H1 (cell line): ENCODE measurements around the gene BZW1. TPM values are rescaled to one million over a fixed set of nuclear protein-coding genes. Genes with fewer than 3 reads are reported as not detected.
A peak's percentile ranks its signal among the peaks of the same experiment; 100 is the strongest.

Experiments used
- CTCF ChIA-PET: fragments of 300-600 bp; sonication (Branson Sonifier 250); formaldehyde crosslinking; loops from one replicate; lab custom pipeline; 2021; ENCODE audit not compliant: partially characterized antibody; lab: Charles Lee
- POLR2A ChIA-PET: fragments of 300-600 bp; sonication (Branson Sonifier 250); formaldehyde crosslinking; loops from one replicate; lab custom pipeline; 2021; ENCODE audit warnings: inconsistent platforms; ENCODE audit not compliant: partially characterized antibody; lab: Charles Lee
- DNase-seq, 2 experiments: peaks; one replicate each; pipeline versions ENCODE4 v3.0.0 to v3.0.0-alpha.2; 2010 to 2022; ENCODE audit warnings: low spot score in 2 of 2, low read depth in 1 of 2, mixed read lengths in 1 of 2
- FAIRE-seq: peaks from 2 replicates; lab custom pipeline; 2011; peaks lifted over from hg19 to GRCh38; lab: Jason Lieb, UNC
- H2AFZ ChIP-seq: 2 replicates; pipeline ENCODE4 v1.8.1; 2012; ENCODE audit warnings: low read length, inconsistent platforms
- H2AK5ac ChIP-seq: 2 replicates; pipeline ENCODE4 v1.6.1; 2013; ENCODE audit warnings: low read depth, low read length
- H2BK120ac ChIP-seq: replicated peaks from 2 replicates; pipeline ENCODE3; 2013; ENCODE audit warnings: low read depth, low read length, inconsistent platforms
- H2BK12ac ChIP-seq: 2 replicates; pipeline ENCODE4 v1.6.1; 2013; ENCODE audit warnings: low read depth, low read length
- H2BK15ac ChIP-seq: 2 replicates; pipeline ENCODE4 v1.6.1; 2013; ENCODE audit warnings: low read length
- H2BK20ac ChIP-seq: 2 replicates; pipeline ENCODE4 v1.6.1; 2013; ENCODE audit warnings: low read length
- H2BK5ac ChIP-seq: 2 replicates; pipeline ENCODE4 v1.6.1; 2013; ENCODE audit warnings: low read depth, low read length
- H3K14ac ChIP-seq: 2 replicates; pipeline ENCODE4 v1.6.1; 2013; ENCODE audit warnings: inconsistent platforms; ENCODE audit not compliant: insufficient read length
- H3K18ac ChIP-seq: 2 replicates; pipeline ENCODE4 v1.6.1; 2013; ENCODE audit warnings: low read length; ENCODE audit errors: extremely low read depth
- H3K23ac ChIP-seq: 2 replicates; pipeline ENCODE4 v1.6.1; 2013; ENCODE audit warnings: inconsistent platforms; ENCODE audit not compliant: insufficient read length
- H3K23me2 ChIP-seq: 2 replicates; pipeline ENCODE4 v1.6.1; 2013; ENCODE audit warnings: low read depth, low read length
- H3K27ac ChIP-seq: 2 replicates; pipeline ENCODE4 v1.6.1; 2011; ENCODE audit warnings: low read depth, low read length, inconsistent platforms
- H3K27me3 ChIP-seq, 4 experiments: replicated peaks in 1 of 4; 1 replicate in 1 of 4; 2 replicates in 3 of 4; pipeline versions ENCODE4 v1.6.1 to v1.8.1; 2011 to 2013; ENCODE audit warnings: low read length in 3 of 4, mild to moderate bottlenecking in 3 of 4, inconsistent platforms in 2 of 4, mixed read lengths in 2 of 4, moderate library complexity in 1 of 4; ENCODE audit not compliant: control insufficient read depth in 3 of 4, insufficient read depth in 3 of 4; ENCODE audit errors: extremely low read depth in 1 of 4
- H3K36me3 ChIP-seq, 4 experiments: 2 replicates each; pipeline versions ENCODE4 v1.6.1 to v1.8.1; 2011 to 2013; ENCODE audit warnings: mild to moderate bottlenecking in 4 of 4, low read length in 3 of 4, moderate library complexity in 2 of 4, control low read depth in 1 of 4, inconsistent platforms in 1 of 4; ENCODE audit not compliant: insufficient read depth in 4 of 4, control insufficient read depth in 2 of 4
- H3K4ac ChIP-seq: replicated peaks from 2 replicates; pipeline ENCODE3; 2013; ENCODE audit warnings: low read length, low read depth, mixed read lengths, inconsistent platforms; ENCODE audit not compliant: insufficient read length
- H3K4me1 ChIP-seq, 4 experiments: replicated peaks in 1 of 4; 1 replicate in 1 of 4; 2 replicates in 3 of 4; pipeline versions ENCODE4 v1.6.1 to v1.8.1; 2011 to 2013; ENCODE audit warnings: low read length in 3 of 4, inconsistent platforms in 2 of 4, mixed read lengths in 1 of 4; ENCODE audit not compliant: insufficient read depth in 4 of 4, control insufficient read depth in 3 of 4
- H3K4me2 ChIP-seq, 2 experiments: 2 replicates each; pipeline versions ENCODE4 v1.6.1 to v1.8.1; 2011 to 2013; ENCODE audit warnings: low read depth in 2 of 2, low read length in 2 of 2, control low read depth in 1 of 2, inconsistent platforms in 1 of 2, mild to moderate bottlenecking in 1 of 2; ENCODE audit not compliant: insufficient read depth in 1 of 2
- H3K4me3 ChIP-seq, 4 experiments: fragments of 200-600, 300-600 bp in 1 of 4; sonication (generic), shearing (Covaris generic), sonication (Bioruptor Twin) in 1 of 4; 2 replicates each; pipeline versions ENCODE4 v1.5.1 to v1.8.1; 2011 to 2016; ENCODE audit warnings: low read length in 4 of 4, low read depth in 3 of 4, control low read depth in 2 of 4, inconsistent platforms in 2 of 4, mild to moderate bottlenecking in 2 of 4, mixed read lengths in 1 of 4, moderate library complexity in 1 of 4; ENCODE audit not compliant: insufficient read depth in 2 of 4; ENCODE audit errors: extremely low read depth in 1 of 4
- H3K56ac ChIP-seq: replicated peaks from 2 replicates; pipeline ENCODE3; 2013; ENCODE audit warnings: low read depth, mild to moderate bottlenecking, mixed read lengths, low read length, inconsistent platforms; ENCODE audit not compliant: insufficient read length
- H3K79me1 ChIP-seq: 2 replicates; pipeline ENCODE4 v1.6.1; 2013; ENCODE audit warnings: low read depth, low read length, control low read depth
- H3K79me2 ChIP-seq, 2 experiments: 2 replicates each; pipeline versions ENCODE4 v1.6.1 to v1.8.1; 2012 to 2013; ENCODE audit warnings: low read length in 2 of 2, mild to moderate bottlenecking in 2 of 2, inconsistent platforms in 1 of 2; ENCODE audit not compliant: insufficient read depth in 2 of 2, control insufficient read depth in 1 of 2
- H3K9ac ChIP-seq, 4 experiments: replicated peaks in 1 of 4; 1 replicate in 1 of 4; 2 replicates in 3 of 4; pipeline versions ENCODE4 v1.6.1 to v1.8.1; 2011 to 2013; ENCODE audit warnings: low read depth in 3 of 4, low read length in 3 of 4, control low read depth in 2 of 4, mild to moderate bottlenecking in 2 of 4, moderate library complexity in 2 of 4, inconsistent platforms in 1 of 4; ENCODE audit errors: extremely low read depth in 1 of 4
- H3K9me3 ChIP-seq, 2 experiments: 2 replicates each; pipeline versions ENCODE4 v1.6.1 to v1.8.1; 2012 to 2013; ENCODE audit warnings: mild to moderate bottlenecking in 2 of 2, moderate library complexity in 2 of 2, control low read depth in 1 of 2, inconsistent platforms in 1 of 2, low read depth in 1 of 2, low read length in 1 of 2, mixed read lengths in 1 of 2; ENCODE audit not compliant: insufficient read depth in 2 of 2
- H4K20me1 ChIP-seq, 2 experiments: replicated peaks in 1 of 2; 2 replicates each; pipeline versions ENCODE3 to v1.8.1; 2011 to 2013; ENCODE audit warnings: inconsistent platforms in 2 of 2, low read length in 2 of 2, mild to moderate bottlenecking in 1 of 2; ENCODE audit not compliant: insufficient read depth in 2 of 2, control insufficient read depth in 1 of 2
- H4K5ac ChIP-seq: 2 replicates; pipeline ENCODE4 v1.6.1; 2013; ENCODE audit warnings: low read length, low read depth, mixed read lengths, inconsistent platforms; ENCODE audit not compliant: insufficient read length
- H4K8ac ChIP-seq: 2 replicates; pipeline ENCODE4 v1.8.0; 2013; ENCODE audit warnings: mild to moderate bottlenecking, moderate library complexity, low read length, inconsistent platforms; ENCODE audit not compliant: insufficient read depth; ENCODE audit errors: extremely low read depth
- H4K91ac ChIP-seq: replicated peaks from 2 replicates; pipeline ENCODE3; 2013; ENCODE audit warnings: low read length, mixed read lengths, inconsistent platforms; ENCODE audit not compliant: insufficient read length
- EZH2 ChIP-seq: fragments of 200-600 bp; sonication (generic); IDR thresholded peaks from 2 replicates; pipeline ENCODE4 v1.7.1; 2012; ENCODE audit warnings: low read depth, mild to moderate bottlenecking, moderate library complexity, low read length, inconsistent platforms; ENCODE audit not compliant: severe bottlenecking
- MAX ChIP-seq: IDR thresholded peaks from 2 replicates; pipeline ENCODE4 v1.6.1; 2012; ENCODE audit warnings: inconsistent platforms
- POLR2A ChIP-seq, 2 experiments: IDR thresholded peaks; 1 replicate in 1 of 2; 2 replicates in 1 of 2; pipeline ENCODE4 v1.6.1; 2011; ENCODE audit warnings: low read depth in 2 of 2, low read length in 2 of 2, mild to moderate bottlenecking in 2 of 2; ENCODE audit errors: control extremely low read depth in 1 of 2
- WGBS, 2 experiments: shearing (Covaris generic) in 1 of 2; methylation state at CpG; one replicate each; pipeline versions ENCODE4 v1.1.6 to v1.1.7; 2013 to 2015; ENCODE audit warnings: low lambda C conversion rate in 2 of 2, mixed read lengths in 2 of 2, inconsistent platforms in 1 of 2, low coverage in 1 of 2, missing lambda C conversion rate in 1 of 2; ENCODE audit not compliant: insufficient replicate concordance in 2 of 2, insufficient coverage in 1 of 2, insufficient read length in 1 of 2; ENCODE audit errors: extremely low coverage in 1 of 2, missing lambda C conversion rate in 1 of 2; 5-methylcytosine and 5-hydroxymethylcytosine counted together
- polyA plus RNA-seq, 7 experiments: library from polyadenylated mRNA; depleted of rRNA in 3 of 7; stranded (reverse) in 5 of 7; unstranded in 2 of 7; fragments of >200 nt in 5 of 7; fragments of 200-250 nt in 2 of 7; gene quantifications; 1 replicate in 5 of 7; 2 replicates in 1 of 7; 4 replicates in 1 of 7; pipeline versions ENCODE4 v1.2.1 to v1.2.3, GENCODE V29; 2011 to 2013; ENCODE audit warnings: missing spikeins in 2 of 7, mixed read lengths in 2 of 7
- total RNA-seq: library from RNA; stranded (reverse); fragmentation: NEBNext Ultra II Directional; extraction: Animal tissue kit (Norgen Biotek cat#: 25700); gene quantifications from 2 replicates; pipeline ENCODE4 v1.2.1, GENCODE V29; 2021

Gene BZW1
- total and polyA plus RNA-seq, 2 of the 8 experiments (the other 6 are each of a cell fraction or from before 2014, with no cell fraction given): 152 to 335 TPM

GRCh38 chr2:200829258-200829655 is 17.5 kb downstream of the BZW1 start:
- H2BK15ac ChIP-seq: no peak overlapping the region
- ChIA-PET CTCF (interaction anchor here (0.6 to 2.1 kb wide), 3 partner anchors 10 to 21 kb away, joined by 3 to 7 read pairs (median 5); no protein-coding TSS in a partner anchor), POLR2A (interaction anchor here (0.7 to 3.4 kb wide), 8 partner anchors 10 to 35 kb away, joined by 3 to 26 read pairs (median 8); partner anchors contain the start of gene CLK1)
- H2BK120ac ChIP-seq: no peak overlapping the region
- no peaks in the 10 kb centered on the region for H4K20me1 ChIP-seq
- 82% methylated on average over 2 of the region's 2 CpGs; no CpG with 5 or more reads in 1 of the 2 experiments for whole genome bisulfite sequencing, 2 experiments
- H3K79me1 ChIP-seq: no peaks in the 10 kb centered on the region
- no peaks in the 10 kb centered on the region for H3K23me2 ChIP-seq
- H3K14ac ChIP-seq: no peak overlapping the region
- H3K9me3 ChIP-seq: no peaks in the 10 kb centered on the region
- no peak overlapping the region for H2BK12ac ChIP-seq
- no peak overlapping the region for H3K27ac ChIP-seq
- no peak overlapping the region for H2AFZ ChIP-seq
- no peak overlapping the region for H3K4ac ChIP-seq
- no peak overlapping the region for H3K4me3 ChIP-seq
- DNase-seq (no peak), FAIRE-seq (no peak)
- H3K56ac ChIP-seq: no peak overlapping the region
- no peak overlapping the region for H3K4me2 ChIP-seq
- H3K9ac ChIP-seq: no peak overlapping the region
- no peaks in the 10 kb centered on the region; a peak in 1 of 8 replicates for H3K36me3 ChIP-seq
- H3K4me1 ChIP-seq: no peaks in the 10 kb centered on the region
- no peak overlapping the region for H3K23ac ChIP-seq
- H4K8ac ChIP-seq: no peak overlapping the region
- TF ChIP-seq POLR2A (IDR thresholded peaks at IDR 0.05; ENCODE audit: control extremely low read depth in 1 of 2, low read depth in 2 of 2, low read length in 2 of 2) (0 out of 3 replicates have a peak, but pooled peaks of 1 of the 2 experiments have one; percentile 7), MAX (no peak), EZH2 (no peak)
- H2BK20ac ChIP-seq: no peak overlapping the region
- no peak overlapping the region for H4K5ac ChIP-seq
- H4K91ac ChIP-seq: no peak overlapping the region
- no peak overlapping the region for H2BK5ac ChIP-seq
- no peak overlapping the region for H3K18ac ChIP-seq
- no peak overlapping the region for H2AK5ac ChIP-seq
- no peaks in the 10 kb centered on the region for H3K79me2 ChIP-seq
- H3K27me3 ChIP-seq: no peaks in the 10 kb centered on the region
